ENCODE data around the gene ITPK1. TPM values are rescaled to one million over a fixed set of nuclear protein-coding genes. Genes with fewer than 3 reads are reported as not detected.

Gene ITPK1
- polyA plus RNA-seq, 6 donors from 2014 or later: 8.5 to 20.1 (median 16.2) TPM

DNA sequence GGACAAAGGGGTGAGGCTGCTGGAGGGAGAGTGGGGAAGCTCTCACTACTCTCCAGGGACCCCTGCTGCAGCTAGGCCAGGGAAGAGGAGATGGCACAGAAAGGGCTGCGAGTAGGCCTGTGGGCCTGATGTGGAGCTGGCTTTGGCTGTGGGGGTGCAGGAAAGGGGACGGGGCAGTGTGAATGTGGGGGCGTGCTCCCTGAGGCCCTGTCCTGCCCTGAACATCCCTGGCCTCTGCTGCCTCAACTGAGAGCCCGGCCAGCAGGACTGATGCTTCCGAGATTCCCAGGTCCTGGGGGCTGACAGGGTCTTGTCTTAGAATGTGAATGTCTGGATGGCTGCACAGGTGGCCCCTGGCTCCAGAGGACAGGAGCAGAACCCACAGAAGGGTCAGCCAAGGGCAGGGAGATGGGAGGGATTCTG is 128.6 kb downstream of the ITPK1 start:
- Mint-ChIP-seq H3K27ac (no peak overlapping the region), H3K9me3 (no peaks in the 10 kb centered on the region), H3K36me3 (peaks cover 24 to 30% of the 10 kb centered on the region in 2 donors), H3K4me1 (peaks cover 0 to 15% (median 6%) of the 10 kb centered on the region in 3 donors), H3K27me3 (no peaks in the 10 kb centered on the region), H3K4me3 (no peak overlapping the region)
- DNase-seq (no peak), ATAC-seq (ENCODE audit: low read depth in 2 of 2) (no peak)

DNA sequence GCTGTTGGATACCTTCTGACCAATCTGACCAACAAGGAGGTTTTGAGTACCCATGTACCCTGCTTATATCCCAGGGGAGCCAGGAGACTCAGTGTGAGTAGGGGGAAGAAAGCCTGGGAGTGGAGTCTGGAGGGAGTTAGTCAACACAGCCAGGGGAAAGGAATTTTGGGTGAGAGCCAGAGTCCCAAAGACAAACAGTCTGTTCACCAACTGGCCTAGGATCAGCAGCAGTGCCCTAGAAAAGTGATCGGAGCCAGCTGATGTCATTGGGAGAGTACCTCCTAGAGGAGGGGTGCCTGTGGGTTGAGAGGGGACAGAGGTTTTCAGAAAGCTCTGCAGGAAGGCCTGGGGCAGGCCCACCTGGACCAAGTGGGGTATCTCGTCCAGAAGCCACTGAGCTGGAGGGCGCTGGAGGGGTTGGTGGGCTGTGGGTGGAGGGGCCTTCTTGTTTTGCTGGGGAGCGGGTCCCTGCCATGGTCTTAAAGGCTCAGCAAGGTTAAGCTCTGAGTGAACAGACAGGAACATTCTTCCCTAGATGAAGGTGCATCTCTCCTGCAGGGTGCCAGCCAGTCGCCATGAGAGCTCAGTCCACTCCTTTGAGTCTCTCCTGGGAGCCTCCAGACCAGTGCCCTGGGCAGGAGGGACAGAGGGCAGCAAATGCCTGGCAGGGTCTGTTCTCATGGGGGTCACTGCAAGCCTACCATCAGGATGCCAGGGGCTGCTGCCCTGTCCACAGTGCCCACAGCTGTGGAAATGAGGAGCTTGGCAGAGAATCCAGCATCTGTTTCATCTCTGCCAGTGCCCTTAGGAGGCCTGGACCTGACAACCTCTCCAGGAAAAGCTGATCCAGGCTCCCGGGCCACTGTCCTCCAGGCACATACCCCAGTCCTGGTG is 129.2 kb downstream of the ITPK1 start:
- DNase-seq (no peak), ATAC-seq (ENCODE audit: low read depth in 2 of 2) (no peak)
- Mint-ChIP-seq H3K9me3 (peaks cover 0 to 3% (median 0%) of the 10 kb centered on the region in 7 donors), H3K27ac (peak overlapping the region in 2 of 6 donors; percentile 47 to 56), H3K27me3 (no peaks in the 10 kb centered on the region), H3K4me3 (no peak overlapping the region), H3K4me1 (peaks cover 0 to 17% (median 8%) of the 10 kb centered on the region in 3 donors), H3K36me3 (peaks cover 24 to 30% of the 10 kb centered on the region in 2 donors)

DNA sequence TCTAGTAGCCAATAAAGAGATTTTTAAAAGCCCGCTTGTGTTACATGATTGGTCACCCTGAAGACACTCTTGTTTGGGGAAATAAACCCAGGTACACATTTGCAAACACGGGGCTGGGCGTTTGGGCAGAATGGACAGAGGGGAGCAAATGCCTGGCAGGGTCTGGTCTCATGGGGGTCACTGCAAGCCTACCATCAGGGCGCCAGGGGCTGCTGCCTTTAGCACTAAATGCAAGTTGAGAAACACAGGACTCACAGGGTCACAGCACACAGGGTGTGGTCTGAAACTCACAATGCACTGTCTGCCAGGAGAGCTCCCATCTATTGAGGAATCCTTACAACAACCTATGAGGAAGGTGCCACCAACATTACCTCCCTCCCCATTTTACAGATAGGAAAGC is 130.2 kb downstream of the ITPK1 start:
- Mint-ChIP-seq H3K9me3 (peaks cover 0 to 11% (median 7%) of the 10 kb centered on the region in 7 donors), H3K27me3 (no peaks in the 10 kb centered on the region), H3K36me3 (peaks cover 30 to 31% of the 10 kb centered on the region in 2 donors), H3K4me1 (peaks cover 0 to 26% (median 13%) of the 10 kb centered on the region in 3 donors), H3K4me3 (no peak overlapping the region), H3K27ac (peak overlapping the region in 2 of 6 donors; percentile 47 to 56)
- no peak for ATAC-seq (ENCODE audit: low read depth in 2 of 2)
- DNase-seq: no peak

DNA sequence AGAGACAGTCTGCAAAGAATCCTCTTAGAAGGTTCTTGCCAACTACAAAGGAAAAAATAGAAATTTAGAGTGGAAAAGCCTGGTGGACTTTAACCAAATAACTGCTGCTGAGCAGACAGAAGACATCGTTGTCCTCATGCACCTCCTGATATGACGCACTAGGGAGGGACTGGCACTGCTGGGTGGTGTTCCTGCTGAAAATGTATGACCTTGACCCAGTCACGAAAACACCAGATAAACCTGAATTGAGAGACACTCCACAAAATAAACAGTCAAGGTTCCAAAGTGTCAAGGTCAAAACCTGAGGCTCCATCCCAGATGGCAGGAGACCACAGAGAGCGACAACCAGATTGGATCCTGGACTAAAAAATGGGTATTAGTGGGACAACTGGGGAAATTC is 130.8 kb downstream of the ITPK1 start:
- Mint-ChIP-seq H3K4me1 (peaks cover 2 to 30% (median 13%) of the 10 kb centered on the region in 3 donors), H3K27me3 (no peaks in the 10 kb centered on the region), H3K27ac (peak overlapping the region in 1 of 6 donors; percentile 12), H3K4me3 (peak overlapping the region in 1 of 8 donors; percentile 53), H3K9me3 (peaks cover under 1 to 15% (median 8%) of the 10 kb centered on the region in 7 donors), H3K36me3 (peaks cover 26 to 31% of the 10 kb centered on the region in 2 donors)
- no peak for DNase-seq
- ATAC-seq (ENCODE audit: low read depth in 2 of 2): no peak

DNA sequence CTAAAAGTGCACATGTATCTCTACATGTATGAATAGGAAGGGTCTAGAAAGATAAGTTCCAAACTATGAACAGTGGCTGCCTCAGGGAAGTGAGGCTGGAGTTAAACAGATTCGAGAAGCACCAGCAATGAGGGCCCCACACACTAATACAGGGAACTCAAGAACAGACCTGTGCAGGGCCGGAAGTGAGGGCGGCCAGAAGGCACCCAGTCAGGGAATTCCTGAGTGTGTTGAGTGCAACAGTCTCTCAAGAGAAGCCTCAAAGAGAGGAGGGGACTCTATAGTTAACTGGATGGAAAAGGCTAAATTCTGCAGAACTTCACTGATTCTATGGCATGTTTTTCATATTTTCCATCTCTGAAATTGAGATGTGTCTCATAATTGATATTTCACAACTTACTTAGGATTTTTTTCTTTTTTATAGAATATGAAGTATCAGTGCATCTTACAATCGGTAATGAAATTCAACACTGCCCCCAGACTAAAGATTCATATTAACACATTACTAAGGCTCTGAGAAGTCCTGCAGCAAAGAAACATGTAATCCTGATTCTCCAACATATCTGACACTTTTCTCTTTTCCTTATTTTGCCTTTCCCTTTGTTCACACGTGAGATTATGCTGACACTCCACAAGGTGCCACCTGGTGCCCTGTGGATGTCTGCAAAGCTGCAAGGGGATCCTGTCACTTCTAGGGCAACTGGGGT is 131.5 kb downstream of the ITPK1 start:
- H3K27ac Mint-ChIP-seq: peak overlapping the region in 1 of 6 donors; percentile 47
- H3K27me3 Mint-ChIP-seq: no peaks in the 10 kb centered on the region
- no peak for ATAC-seq (ENCODE audit: low read depth in 2 of 2)
- no peak overlapping the region for H3K4me3 Mint-ChIP-seq
- H3K4me1 Mint-ChIP-seq: peaks cover 6 to 29% (median 13%) of the 10 kb centered on the region in 3 donors
- H3K36me3 Mint-ChIP-seq: peaks cover 32 to 38% of the 10 kb centered on the region in 2 donors
- no peak for DNase-seq
- H3K9me3 Mint-ChIP-seq: peaks cover 7 to 22% (median 13%) of the 10 kb centered on the region in 7 donors

DNA sequence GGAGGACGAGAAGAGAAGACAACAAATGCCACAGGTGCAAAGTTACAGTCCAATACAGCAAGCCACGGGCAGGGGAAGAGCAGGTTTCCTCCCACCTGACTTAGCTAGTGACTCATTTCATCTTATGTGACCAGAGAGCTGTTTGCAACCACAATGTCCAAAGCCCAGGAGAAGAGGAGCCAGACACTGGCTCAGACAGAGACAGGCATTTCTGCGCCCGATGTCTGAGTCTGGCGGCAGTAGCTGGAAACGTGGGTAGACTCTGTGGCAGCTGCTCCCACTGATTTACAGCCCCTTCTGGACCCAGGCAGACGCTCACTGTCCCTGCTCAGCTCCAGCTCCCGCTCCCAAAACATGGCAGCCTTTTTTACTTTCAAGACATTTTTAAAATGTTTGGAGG is 132.8 kb downstream of the ITPK1 start:
- Mint-ChIP-seq H3K36me3 (peaks cover 37 to 46% of the 10 kb centered on the region in 2 donors), H3K4me3 (peak overlapping the region in 1 of 8 donors; percentile 35), H3K4me1 (peaks cover 8 to 24% (median 14%) of the 10 kb centered on the region in 3 donors), H3K9me3 (peaks cover 14 to 35% (median 23%) of the 10 kb centered on the region in 7 donors), H3K27me3 (no peaks in the 10 kb centered on the region), H3K27ac (peak overlapping the region in 2 of 6 donors; percentile 41 to 42)
- DNase-seq (no peak), ATAC-seq (ENCODE audit: low read depth in 2 of 2) (no peak)

DNA sequence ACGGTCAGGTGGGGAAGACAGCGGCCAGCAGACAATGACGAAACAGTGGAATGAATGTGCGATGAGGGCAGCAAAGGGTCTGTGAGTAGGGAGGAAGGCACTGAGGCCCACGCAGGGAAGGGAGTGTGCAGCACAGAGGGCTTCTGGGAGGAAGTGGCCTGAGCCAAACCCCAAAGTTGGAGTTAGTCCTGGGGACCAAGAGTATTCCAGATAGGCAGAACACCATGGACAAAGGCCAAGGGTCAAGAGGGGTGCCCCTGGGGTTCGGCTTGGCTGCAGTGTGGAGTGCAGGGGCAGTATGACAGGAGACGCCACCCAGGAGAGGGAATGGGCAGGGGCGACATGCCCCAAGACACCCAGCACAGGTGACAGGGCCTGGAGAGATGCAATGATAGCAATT is 134.0 kb downstream of the ITPK1 start:
- Mint-ChIP-seq H3K36me3 (peaks cover 49 to 59% of the 10 kb centered on the region in 2 donors), H3K4me1 (peaks cover 8 to 24% (median 16%) of the 10 kb centered on the region in 3 donors), H3K9me3 (peaks cover 19 to 47% (median 35%) of the 10 kb centered on the region in 7 donors), H3K4me3 (peak overlapping the region in 1 of 8 donors; percentile 51), H3K27me3 (no peaks in the 10 kb centered on the region), H3K27ac (peak overlapping the region in 1 of 6 donors; percentile 1)
- ATAC-seq (ENCODE audit: low read depth in 2 of 2): no peak
- DNase-seq: no peak

DNA sequence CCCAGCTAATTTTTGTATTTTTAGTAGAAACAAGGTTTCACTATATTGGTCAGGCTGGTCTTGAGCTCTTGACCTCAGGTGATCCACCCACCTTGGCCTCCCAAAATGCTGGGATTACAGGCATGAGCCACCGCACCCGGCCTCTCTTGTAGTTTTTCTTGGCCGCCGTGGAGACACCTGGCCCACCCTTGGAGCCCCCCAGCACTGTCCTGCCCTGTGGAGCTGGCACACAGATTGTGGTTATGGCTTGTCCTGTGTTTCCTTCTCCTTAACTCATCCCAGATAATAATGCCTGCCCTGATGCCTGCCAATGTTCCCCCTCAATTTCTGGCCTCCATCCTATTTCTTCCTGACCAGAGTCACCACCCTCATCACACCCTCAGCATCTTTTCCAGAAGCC is 134.9 kb downstream of the ITPK1 start:
- Mint-ChIP-seq H3K4me3 (peak overlapping the region in 1 of 8 donors; percentile 61), H3K27ac (peak overlapping the region in 3 of 6 donors; percentile 30 to 80 (median 75)), H3K27me3 (no peaks in the 10 kb centered on the region), H3K36me3 (peaks cover 46 to 67% of the 10 kb centered on the region in 2 donors), H3K4me1 (peaks cover 8 to 24% (median 11%) of the 10 kb centered on the region in 3 donors), H3K9me3 (peaks cover 23 to 52% (median 39%) of the 10 kb centered on the region in 7 donors)
- ATAC-seq (ENCODE audit: low read depth in 2 of 2): no peak
- no peak for DNase-seq

DNA sequence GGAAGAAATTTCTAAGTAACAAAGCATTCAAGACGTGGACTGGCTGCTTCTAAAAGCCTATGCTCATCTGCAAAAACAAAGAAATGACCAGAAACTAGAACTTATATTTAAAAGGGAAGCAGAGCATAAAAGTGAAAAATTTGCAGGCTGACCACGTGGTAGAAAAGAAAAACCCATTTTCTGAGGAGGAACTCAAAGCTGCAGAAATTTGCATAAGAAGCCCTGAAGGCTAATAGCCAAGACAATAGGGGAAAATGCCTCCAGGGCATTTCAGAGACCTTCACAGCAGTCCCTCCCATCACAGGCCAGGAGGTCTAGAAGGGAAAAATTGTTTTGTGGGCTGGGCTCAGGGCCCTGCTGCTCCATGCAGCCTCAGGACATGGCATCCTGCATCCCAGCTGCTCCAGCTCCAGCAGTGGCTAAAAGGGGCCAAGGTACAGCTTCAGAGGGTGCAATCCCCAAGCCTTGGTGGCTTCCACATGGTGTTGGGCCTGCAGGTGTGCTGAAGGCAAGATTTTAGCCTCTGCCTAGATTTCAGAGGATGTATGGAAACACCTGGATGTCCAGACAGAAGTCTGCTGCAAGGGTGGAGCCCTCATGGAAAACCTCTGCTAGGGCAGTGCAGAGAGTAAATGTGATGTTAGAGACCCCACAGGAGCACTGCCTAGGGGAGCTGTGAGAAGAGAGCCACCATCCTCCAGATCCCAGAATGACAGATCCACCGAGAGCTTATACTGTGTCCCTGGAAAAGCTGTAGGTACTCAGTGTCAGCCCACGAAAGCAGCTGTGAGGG is 137.3 kb downstream of the ITPK1 start:
- peaks cover 26 to 63% of the 10 kb centered on the region in 2 donors for H3K36me3 Mint-ChIP-seq
- H3K27ac Mint-ChIP-seq: peak overlapping the region in 2 of 6 donors; percentile 32 to 61
- no peak overlapping the region for H3K4me3 Mint-ChIP-seq
- ATAC-seq (ENCODE audit: low read depth in 2 of 2) (no peak), DNase-seq (no peak)
- peaks cover 8 to 15% (median 11%) of the 10 kb centered on the region in 3 donors for H3K4me1 Mint-ChIP-seq
- H3K27me3 Mint-ChIP-seq: no peaks in the 10 kb centered on the region
- H3K9me3 Mint-ChIP-seq: peaks cover 25 to 57% (median 44%) of the 10 kb centered on the region in 7 donors

DNA sequence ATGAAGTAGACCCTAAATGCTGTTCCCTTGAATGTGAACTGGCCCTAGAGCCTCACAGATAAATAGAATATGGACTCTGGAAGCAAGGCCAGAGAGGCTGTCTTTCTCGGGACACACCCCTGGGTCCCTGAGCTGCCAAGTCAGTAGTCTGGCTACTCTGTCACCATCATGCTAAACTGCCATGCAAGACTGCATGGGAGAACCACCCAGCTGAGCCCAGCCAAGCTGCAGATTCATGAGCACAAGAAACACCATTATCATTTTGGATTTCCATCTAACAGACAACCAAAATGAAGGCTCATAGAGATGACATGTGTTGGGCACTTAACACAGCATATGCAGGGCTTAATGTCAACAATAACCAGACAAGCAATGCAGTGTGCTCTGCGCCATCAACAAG is 139.5 kb downstream of the ITPK1 start:
- DNase-seq (no peak), ATAC-seq (ENCODE audit: low read depth in 2 of 2) (no peak)
- no peak overlapping the region for H3K27ac Mint-ChIP-seq
- peaks cover 28 to 48% of the 10 kb centered on the region in 2 donors for H3K36me3 Mint-ChIP-seq
- H3K9me3 Mint-ChIP-seq: peaks cover 21 to 53% (median 44%) of the 10 kb centered on the region in 7 donors
- H3K4me1 Mint-ChIP-seq: peaks cover 10 to 15% (median 12%) of the 10 kb centered on the region in 3 donors
- no peaks in the 10 kb centered on the region for H3K27me3 Mint-ChIP-seq
- no peak overlapping the region for H3K4me3 Mint-ChIP-seq

DNA sequence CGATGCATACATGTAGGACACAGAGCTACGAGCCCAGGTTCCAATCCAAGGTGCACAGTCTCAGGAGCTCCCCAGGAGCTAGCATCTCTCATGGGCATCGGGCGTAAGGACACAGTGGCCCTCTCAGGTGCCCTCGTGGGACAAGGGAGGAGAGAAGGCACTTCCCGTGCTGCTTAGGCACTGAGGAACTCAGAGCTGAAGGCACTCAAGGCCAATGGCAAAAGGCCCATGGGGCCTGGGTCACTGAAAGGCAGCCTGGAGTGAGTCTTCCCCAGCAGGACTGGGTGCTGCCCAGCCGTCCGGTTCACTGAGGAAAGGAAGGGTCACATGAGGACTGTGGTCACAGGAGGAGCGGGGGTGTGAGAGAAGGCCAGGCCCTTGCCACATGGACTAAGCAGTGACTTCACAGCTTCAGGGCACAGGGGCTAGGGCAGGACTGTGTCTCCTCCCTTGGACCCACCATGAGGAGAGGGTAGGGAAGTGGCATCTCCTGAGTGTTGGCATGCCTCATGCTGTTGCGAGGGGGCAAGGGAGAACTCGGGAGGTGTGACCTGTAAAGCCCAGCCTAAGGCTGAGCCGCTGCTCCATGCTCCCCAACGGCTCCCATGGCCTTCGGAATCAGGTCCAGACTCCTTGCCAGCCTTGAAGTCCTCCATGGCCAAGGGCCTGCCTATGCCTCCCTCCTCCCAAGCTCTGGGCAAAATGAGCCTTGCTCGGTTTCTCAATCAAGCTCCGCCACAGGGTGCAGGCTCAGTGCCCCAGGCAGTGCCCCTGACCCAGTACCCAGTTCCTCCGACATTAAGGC is 141.0 kb downstream of the ITPK1 start:
- ATAC-seq (ENCODE audit: low read depth in 2 of 2): no peak
- DNase-seq: no peak
- Mint-ChIP-seq H3K4me1 (peaks cover 5 to 9% (median 7%) of the 10 kb centered on the region in 3 donors), H3K36me3 (peaks cover 25 to 40% of the 10 kb centered on the region in 2 donors), H3K9me3 (peaks cover 17 to 40% (median 36%) of the 10 kb centered on the region in 7 donors), H3K27ac (no peak overlapping the region), H3K27me3 (no peaks in the 10 kb centered on the region), H3K4me3 (no peak overlapping the region)

DNA sequence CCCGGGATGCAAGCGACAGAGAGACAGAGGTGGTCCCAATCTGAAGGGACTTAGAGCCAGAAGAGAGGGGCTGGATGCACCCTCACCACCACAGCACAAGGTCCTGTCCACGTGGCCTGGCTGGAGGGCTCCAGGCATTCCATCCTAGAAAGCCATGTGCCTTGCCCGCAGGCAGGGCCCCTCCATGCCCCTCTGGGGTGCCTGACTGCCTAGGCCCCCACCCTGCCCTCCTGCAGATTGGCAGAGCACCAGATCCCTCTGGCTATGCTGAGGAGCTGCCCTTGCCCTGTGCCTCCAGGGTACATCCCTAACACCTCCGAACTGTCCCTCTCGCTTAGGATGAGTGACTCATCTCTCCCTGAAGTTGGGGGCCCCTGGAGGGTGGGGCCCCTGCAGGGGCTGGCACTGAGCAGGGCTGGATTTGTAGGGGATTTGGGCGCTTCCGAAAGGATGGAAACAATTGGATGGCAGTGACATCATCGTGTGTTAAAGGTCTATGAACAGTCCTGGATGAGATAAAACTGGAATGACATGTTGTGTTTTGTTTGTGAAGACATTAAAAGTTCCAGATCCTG is 141.8 kb downstream of the ITPK1 start:
- Mint-ChIP-seq H3K9me3 (peaks cover 12 to 32% (median 29%) of the 10 kb centered on the region in 7 donors), H3K36me3 (peaks cover 18 to 31% of the 10 kb centered on the region in 2 donors), H3K27ac (no peak overlapping the region), H3K4me3 (no peak overlapping the region), H3K4me1 (peaks cover 4 to 8% (median 7%) of the 10 kb centered on the region in 3 donors), H3K27me3 (no peaks in the 10 kb centered on the region)
- DNase-seq (no peak), ATAC-seq (ENCODE audit: low read depth in 2 of 2) (no peak)

Data from naive B cell (primary cell).